ENCODE measurements around the gene BBS9. TPM values are rescaled to one million over a fixed set of nuclear protein-coding genes. Genes with fewer than 3 reads are reported as not detected.

Gene BBS9
- total and polyA plus RNA-seq, 9 of the 15 experiments (the other 6 are each of a cell fraction or from before 2014, with no cell fraction given): 0.77 to 3.3 (median 2.4) TPM

GRCh38 chr7:33643530-33643929 is 514.2 kb downstream of the BBS9 start (continued):
- TF ChIP-seq SIX5 (IDR thresholded peaks at IDR 0.05; ENCODE audit: borderline replicate concordance in 1 of 2, insufficient read depth in 1 of 2, low read depth in 1 of 2, low read length in 2 of 2) (no peak), KDM1A (IDR thresholded peaks at IDR 0.05) (no peak), MAFG (tag; conservative IDR thresholded peaks at IDR 0.05) (no peak), TAF7 (tag; IDR thresholded peaks at IDR 0.05) (no peak), HDAC8 (tag; IDR thresholded peaks at IDR 0.05) (no peak), ZBTB12 (CRISPR knock-in tag; IDR thresholded peaks at IDR 0.05) (no peak), NELFE (IDR thresholded peaks at IDR 0.05; ENCODE audit: insufficient read depth, insufficient read length) (no peak), HDGF (IDR thresholded peaks at IDR 0.05) (no peak), FOXM1 (IDR thresholded peaks at IDR 0.05; ENCODE audit: low read depth) (no peak), FOXM1 (CRISPR knock-in tag; IDR thresholded peaks at IDR 0.05; ENCODE audit: low read depth) (no peak), ZNF696 (CRISPR knock-in tag; conservative IDR thresholded peaks at IDR 0.05) (no peak), CREB1 (IDR thresholded peaks at IDR 0.05) (no peak), CREB1 (CRISPR knock-in tag; IDR thresholded peaks at IDR 0.05) (no peak), ZHX1 (conservative IDR thresholded peaks at IDR 0.05; ENCODE audit: low read length) (no peak), RBM22 (IDR thresholded peaks at IDR 0.05; ENCODE audit: low read depth, low read length, poor library complexity, severe bottlenecking) (no peak), PBX2 (CRISPR knock-in tag; IDR thresholded peaks at IDR 0.05; ENCODE audit: low read depth) (no peak), PBX2 (tag; conservative IDR thresholded peaks at IDR 0.05; ENCODE audit: low read depth) (no peak)

Data from K562 (cell line).